Measurements from ENCODE around the gene TMEM222.
A peak's percentile ranks its signal among the peaks of the same experiment; 100 is the strongest.

The TMEM222 gene

GRCh38 chr1:27318596-27318995 is 3.4 kb upstream of the TMEM222 start:
- DNase-seq (ENCODE audit: low read depth) = no peak
- H3K4me3 ChIP-seq (ENCODE audit: low read depth, low read length) = no peak overlapping the region
- no peak for TF ChIP-seq CTCF (conservative IDR thresholded peaks at IDR 0.05; ENCODE audit: low read depth, low read length)

- TF ChIP-seq CTCF (conservative IDR thresholded peaks at IDR 0.05; ENCODE audit: low read depth, low read length) = no peak
- DNase-seq (ENCODE audit: low read depth) = no peak
- H3K4me3 ChIP-seq (ENCODE audit: low read depth, low read length) = peak overlapping the region; percentile 99
Measured at GRCh38 chr1:27322569-27323240, 742 bp downstream of the TMEM222 start.

GRCh38 chr1:27325286-27325685 is 3.3 kb downstream of the TMEM222 start:
- no peak for TF ChIP-seq CTCF (conservative IDR thresholded peaks at IDR 0.05; ENCODE audit: low read depth, low read length)
- H3K4me3 ChIP-seq (ENCODE audit: low read depth, low read length) = no peak overlapping the region
- DNase-seq (ENCODE audit: low read depth) = no peak

- DNase-seq (ENCODE audit: low read depth) = no peak
- H3K4me3 ChIP-seq (ENCODE audit: low read depth, low read length) = no peak overlapping the region
- no peak for TF ChIP-seq CTCF (conservative IDR thresholded peaks at IDR 0.05; ENCODE audit: low read depth, low read length)
Measured at GRCh38 chr1:27327964-27328363, 6.0 kb downstream of the TMEM222 start.

- DNase-seq (ENCODE audit: low read depth) = no peak
- no peak overlapping the region for H3K4me3 ChIP-seq (ENCODE audit: low read depth, low read length)
- no peak for TF ChIP-seq CTCF (conservative IDR thresholded peaks at IDR 0.05; ENCODE audit: low read depth, low read length)
Measured at GRCh38 chr1:27330786-27331185, 8.8 kb downstream of the TMEM222 start.

GRCh38 chr1:27331426-27331825 is 9.5 kb downstream of the TMEM222 start:
- TF ChIP-seq CTCF (conservative IDR thresholded peaks at IDR 0.05; ENCODE audit: low read depth, low read length) = no peak
- no peak for DNase-seq (ENCODE audit: low read depth)
- H3K4me3 ChIP-seq (ENCODE audit: low read depth, low read length) = no peak overlapping the region

GRCh38 chr1:27331922-27332321 is 10.0 kb downstream of the TMEM222 start:
- DNase-seq (ENCODE audit: low read depth) = no peak
- no peak for TF ChIP-seq CTCF (conservative IDR thresholded peaks at IDR 0.05; ENCODE audit: low read depth, low read length)
- H3K4me3 ChIP-seq (ENCODE audit: low read depth, low read length) = no peak overlapping the region
